NCI-H526 (cell line): Measurements from ENCODE around the gene KCNE4.
"Not testable (repeated sequence)": the region's sequence is repeated elsewhere in the genome, so short reads cannot be mapped to it uniquely, and the experiment has no call there.

Source experiments
- DNase-seq, 2 experiments: peaks; one replicate each; lab custom pipeline; 2025; lab: John Stamatoyannopoulos, UW

KCNE4 gene

DNA sequence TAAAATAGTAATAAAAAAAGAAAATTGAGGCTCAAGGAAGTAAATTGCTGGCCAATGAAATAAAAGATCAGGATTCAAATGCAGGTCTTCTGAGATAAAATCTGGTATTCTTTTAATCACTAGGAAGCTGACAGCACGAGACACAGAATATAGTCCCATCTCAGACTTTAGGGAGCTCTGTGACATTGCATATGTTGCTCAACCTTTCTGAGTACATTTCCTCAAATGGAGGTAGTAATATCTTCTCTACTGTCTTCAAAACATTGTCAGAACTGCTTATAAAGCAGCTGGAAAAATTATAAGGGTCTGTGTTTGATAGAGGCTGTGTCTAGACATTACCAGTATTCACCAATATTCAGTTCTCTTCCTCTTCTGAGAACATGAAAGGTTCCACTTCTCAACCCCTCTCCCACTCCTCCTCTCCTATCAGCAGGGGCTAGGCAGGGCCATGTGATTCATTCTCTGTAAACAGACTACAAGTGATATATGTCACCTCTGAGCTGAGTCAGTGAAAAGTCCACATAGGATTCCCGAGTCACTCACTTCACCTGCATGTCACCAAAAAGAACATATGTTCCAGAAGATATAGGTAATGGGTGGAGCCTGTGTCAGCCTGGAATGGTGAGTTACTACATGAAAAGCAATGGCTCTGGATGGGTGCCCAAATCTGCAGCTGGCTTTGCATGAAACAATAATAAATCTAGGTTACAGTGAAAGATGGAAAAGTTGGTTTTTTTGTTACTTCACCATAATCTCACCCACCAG lies 7.1 kb downstream of the KCNE4 start:
- DNase-seq, result no peak

DNA sequence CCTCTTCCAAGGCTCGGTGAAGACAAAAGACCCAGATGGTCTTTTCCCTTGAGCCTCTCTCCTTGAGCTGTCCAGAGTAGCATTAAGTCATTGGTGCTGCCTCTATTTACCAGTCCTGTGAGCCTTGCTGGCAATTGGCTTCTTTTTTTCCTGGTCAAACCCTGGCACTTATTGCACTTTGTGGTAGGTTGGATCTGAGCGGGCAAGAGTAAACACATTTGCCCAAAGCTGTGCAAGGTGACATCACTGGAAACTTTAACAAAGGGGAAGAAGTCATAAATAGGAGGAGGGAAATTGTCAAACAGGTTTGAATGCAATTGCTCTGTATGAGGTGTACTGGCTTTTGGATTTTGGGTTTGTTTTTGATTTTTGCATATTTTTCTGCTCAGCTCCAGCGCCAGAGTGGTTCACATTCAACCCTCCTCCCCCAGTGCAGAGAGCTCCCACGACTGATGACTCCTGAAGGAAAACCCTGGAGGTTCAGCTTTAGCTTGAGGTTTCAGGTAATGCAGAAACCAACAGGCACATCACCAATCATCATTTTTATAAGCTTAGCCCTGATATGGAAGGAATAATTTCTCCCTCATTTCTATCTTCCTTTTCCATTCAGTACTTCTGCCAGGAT lies 8.3 kb downstream of the KCNE4 start:
- no peak for DNase-seq

DNA sequence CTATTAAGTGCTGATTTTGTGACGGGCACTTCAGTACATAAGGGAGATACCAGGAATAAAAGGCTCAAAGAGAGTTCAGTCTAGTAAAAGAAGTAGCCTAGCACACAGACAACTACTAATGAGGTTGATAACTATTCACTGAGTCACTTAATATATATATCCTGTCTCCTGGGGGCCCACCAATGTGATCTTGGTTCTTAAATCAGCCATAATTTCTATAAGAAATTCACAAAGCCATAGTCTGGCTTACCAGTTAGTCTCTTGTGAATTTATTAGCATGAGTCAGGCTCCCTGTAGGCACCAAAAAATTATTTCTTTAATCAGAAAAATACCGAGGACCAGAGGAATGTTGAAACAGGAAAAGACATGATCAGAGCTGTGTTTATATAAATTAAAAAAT lies 10.4 kb downstream of the KCNE4 start:
- DNase-seq, result no peak

DNA sequence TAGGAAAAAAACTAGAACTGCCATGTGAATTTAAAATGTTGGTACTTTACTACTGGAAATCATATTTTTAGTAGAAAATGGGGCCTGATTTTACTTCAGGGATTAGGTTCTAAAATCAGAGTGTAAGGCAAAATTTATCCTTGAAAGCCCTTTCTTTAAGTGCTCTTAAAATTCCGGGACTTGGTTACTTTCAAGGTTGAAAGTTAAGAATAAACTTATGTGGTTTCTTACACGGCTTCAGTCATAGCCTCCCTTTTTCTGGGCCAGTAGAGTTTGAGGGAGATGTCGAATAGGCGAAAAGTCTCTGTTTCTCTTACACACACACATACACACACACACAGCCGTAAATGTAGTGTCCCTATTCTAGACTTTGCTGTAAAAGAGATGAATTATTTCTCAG lies 13.1 kb downstream of the KCNE4 start:
- DNase-seq, result no peak

DNA sequence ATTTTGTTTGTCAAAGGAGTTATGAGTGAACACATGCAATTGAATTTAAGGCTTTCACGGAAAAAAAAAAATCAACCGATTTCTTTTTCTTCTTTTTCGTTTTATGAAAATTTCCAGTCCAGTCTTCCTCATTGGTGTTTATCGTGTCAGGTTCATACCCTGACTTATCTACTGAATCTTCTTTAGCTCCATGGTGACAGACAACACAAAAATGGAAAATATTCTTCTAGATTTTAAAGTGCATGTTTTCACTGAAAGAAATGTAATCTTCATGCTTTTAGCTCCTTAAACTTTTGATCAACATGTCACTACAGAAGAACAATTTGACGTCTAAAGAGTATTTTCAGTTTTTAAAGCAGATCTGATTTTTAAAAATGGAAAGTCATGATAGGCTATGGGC lies 14.7 kb downstream of the KCNE4 start:
- DNase-seq, result no peak

DNA sequence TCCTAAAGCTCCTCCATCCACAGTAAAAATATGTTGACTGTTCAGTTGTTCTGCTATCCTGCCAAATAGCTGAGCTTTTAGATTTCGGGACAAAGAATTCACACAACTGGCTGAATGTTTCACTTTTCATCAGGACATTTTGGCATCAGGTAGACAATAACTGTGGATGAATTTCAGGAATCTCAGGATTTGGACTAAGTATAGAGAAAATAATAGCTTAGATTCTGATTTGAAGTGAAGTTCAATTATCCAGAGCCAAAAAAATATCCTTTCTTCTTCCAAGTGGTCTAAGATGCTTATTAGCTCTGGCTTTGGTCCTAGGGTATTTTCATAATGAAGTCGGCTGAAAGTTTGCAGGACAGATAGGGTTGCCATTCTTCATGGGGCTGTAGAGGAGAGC lies 16.1 kb downstream of the KCNE4 start:
- DNase-seq, result no peak

DNA sequence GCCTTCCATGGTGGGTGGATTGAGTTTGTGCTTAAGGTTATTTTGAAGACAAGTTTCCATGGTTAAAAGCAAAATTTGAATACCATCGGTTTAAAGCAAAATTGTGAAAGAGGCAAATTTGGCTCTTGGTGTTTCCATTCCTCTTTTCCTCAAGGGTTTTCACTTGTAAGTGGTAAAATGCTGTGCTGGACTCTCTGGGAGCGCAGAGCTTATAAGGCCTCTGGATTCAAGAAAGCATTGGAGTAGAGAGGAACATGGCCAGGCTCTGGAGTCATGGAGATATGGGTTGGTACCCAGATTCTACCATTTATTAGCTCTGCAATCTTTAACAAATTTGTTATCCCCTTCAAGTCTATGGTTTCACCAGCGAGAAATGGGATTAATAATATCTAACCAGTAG lies 17.5 kb downstream of the KCNE4 start:
- no peak for DNase-seq

DNA sequence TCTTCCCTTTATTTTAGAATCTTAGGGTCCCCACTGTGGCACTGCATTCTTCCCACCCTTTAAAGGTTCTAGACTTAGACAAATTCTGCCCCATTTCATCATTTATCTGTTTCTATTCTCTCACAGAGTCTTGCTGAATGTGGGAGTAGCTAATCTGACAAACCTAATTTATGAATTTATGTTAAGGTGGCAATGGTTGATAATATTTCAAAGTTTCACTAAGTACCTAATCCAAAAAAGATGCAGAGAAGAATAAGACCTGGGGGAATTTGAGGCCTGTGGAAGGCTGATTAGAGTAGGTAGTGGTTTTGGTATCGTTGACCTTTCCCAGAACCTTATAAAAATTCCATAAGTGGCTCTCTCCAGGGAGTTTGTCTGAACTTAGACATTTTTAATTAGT lies 18.0 kb downstream of the KCNE4 start:
- no peak for DNase-seq

DNA sequence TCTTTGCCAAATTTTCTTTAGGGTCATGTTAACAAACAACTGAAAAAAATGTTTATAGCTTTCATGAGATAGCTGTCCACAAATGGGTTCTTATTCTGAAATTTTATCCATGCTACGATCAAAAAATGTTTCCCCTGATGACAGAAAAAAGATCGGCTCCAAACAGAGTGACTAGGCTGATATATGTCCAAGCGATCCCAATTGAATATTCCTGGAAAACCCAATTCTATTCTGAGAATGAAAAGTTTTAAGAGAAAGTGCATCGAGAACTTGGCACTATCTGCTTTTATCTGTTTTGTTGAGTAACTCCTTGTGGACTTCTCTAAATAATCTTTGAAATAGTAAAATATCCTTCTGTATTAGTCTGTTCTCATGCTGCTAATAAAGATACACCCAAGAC lies 19.1 kb downstream of the KCNE4 start:
- no peak for DNase-seq

DNA sequence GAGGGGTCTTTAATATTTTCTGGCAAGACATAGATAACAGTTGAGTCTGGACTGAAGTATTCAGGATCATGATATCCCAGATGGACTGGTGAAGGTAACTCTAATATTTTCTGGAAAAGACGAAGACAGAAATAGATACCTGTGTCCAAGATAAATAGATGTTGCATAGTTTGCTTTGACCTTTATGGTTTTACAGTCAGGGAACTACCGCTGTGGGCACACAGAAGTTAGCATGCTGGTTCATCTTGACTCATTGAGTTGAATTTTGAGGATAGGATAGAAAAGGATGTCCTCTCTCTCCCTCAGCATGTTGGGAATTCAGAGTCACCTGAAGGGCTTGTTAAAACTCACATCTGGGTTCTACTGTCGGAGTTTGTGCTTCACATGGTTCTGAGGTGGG lies 20.8 kb downstream of the KCNE4 start:
- no peak for DNase-seq

DNA sequence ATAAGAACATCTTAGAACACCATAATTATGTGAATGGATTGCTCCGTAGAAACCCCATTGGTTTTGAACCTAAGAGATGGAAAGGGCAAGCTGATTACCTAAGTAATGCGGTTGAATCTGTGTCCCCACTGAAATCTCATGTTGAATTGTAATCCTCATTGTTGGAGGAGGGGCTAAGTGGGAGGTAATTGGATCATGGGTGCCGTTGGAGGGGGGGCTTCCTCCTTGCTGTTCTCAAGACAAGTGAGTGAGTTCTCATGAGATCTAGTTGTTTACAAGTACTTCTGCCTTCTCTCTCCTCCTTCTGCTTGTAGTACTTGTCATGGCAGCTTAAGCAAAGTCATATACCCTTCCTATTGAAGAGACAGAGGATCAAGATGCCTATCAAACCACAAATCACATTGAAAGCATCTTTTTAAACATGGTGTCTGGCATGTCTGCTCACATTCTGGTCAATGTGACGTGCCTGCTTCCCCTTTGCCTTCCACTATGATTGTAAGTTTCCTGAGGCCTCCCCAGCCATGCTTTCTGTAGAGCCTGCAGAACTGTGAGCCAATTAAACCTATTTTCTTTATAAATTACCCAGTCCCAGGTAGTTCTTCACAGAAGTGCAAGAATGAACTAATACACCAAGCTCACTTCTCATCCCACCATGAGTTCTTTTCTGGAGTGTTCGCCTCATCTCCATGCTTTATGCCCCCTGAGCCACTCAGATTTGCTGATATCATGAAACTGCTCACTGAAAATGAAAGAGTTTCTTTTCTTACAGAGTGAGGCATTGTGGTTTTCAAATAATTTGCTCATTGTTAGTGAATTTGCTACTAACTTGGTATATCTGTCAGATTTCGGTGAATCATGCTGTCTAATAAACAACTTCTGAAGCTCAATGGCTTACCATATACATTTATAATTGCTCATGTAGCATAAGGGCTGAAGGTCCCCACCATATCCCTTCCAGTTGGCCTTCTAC lies 23.6 kb downstream of the KCNE4 start:
- DNase-seq, result no peak

DNA sequence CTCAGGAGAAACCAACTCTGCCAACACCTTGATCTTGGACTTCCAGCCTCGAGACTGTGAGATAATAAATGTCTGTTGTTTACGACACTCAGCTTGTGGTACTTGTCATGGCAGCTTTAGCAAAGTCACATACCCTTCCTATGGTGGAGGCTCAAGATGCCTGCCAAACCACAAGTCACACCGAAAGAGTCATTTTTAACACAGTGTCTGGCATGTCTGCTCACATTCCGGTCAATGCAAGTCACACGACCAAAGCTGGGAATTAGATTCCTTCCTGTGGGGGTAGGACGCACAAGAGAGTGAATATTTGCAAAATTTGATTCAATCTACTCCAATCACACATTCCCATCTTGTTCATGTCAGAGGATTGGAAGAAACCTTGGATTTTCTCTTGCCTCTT lies 24.6 kb downstream of the KCNE4 start:
- DNase-seq, result no peak

DNA sequence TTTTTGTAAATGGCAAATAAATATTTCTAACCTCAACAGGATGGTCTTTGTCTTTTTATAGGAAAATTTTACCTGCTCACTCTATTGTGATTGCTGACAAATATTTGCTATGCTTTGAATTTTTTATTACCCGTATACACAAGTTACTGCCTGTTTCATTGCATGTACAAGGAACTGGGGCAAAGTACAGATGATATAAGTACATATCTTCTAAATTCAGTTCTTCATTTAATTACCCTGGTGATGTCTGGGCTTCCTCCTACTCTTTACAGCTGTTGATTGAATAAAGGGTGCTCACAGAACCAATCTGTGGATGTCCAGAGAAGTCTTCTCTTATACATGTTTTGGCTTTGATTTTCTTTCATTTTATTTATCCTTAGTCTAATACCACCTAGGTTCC lies 26.5 kb downstream of the KCNE4 start:
- no peak for DNase-seq

DNA sequence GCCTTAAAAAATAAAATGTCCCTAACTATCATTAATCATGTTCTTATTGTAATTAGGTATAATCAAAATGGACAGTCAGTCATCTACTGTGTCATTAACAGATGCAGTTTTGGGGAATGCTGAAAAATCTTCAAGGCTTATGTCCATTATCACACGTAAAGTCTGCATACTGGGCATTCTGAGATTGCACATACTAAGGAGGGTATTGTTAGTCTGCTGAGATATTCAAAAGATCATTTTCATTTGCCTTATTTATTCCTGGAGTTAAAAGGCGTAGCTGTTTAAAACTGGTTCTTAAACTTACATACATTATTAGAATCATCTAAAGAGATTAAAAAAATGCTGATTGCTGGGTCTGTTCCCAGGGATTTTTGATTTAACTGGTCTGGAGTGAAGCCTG lies 27.4 kb downstream of the KCNE4 start:
- DNase-seq, result no peak

DNA sequence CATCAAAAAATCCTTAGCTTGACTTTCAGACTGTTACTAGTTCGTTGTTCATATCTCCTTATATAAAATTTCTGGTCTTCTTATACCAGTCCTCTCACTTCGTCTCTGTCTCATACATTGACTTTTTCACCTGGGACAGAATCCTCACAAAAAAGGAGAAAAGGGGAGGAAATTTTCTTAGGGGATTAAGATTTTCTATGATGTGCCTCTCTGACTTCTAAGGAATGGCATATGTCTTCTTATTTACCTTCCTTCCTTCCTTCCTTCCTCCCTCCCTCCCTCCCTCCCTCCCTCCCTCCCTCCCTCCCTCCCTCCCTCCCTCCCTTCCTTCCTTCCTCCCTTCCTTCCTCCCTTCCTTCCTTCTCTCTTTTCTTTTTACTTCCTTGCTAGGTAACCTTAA lies 27.9 kb downstream of the KCNE4 start:
- DNase-seq, result no peak

DNA sequence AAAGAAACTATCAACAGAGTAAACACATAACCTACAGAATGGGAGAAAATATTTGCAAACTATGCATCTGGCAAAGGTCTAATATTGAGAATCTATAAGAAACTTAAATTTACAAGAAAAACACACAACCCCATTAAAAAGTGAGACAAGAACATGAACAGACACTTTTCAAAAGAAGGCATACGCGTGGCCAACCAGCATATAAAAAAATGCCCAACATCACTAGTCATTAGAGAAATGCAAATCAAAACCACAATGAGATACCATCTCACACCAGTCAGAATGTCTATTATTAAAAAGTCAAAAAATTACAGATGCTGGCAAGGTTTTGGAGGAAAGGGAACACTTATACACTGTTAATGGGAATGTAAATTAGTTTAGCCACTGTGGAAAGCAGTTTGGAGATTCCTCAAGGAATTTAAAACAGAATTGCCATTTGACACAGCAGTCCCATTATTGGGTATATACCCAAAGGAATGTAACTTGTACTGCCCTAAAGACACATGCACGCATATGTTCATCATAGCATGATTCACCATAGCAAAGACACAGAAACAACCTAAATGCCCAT lies 28.9 kb downstream of the KCNE4 start:
- not testable (repeated sequence) for DNase-seq

DNA sequence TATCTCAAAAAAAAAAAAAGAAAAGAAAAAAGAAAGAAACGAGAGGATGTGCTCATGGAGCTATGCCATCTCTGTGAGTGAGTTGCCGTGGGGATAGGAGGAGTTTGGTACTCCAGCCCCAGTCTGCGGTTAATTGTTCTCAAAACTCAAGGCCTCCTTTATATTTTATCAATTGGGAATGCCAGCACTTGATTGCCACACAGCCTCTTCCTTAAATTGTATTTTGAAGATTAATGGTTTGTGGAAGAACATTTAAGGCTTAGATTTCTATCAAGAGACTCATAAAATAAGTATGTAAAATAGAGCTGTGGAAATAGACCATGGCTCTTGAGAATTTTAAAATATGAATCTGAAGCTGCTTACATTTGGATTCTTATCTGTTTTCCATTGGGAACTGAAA lies 29.8 kb downstream of the KCNE4 start:
- DNase-seq, result no peak

DNA sequence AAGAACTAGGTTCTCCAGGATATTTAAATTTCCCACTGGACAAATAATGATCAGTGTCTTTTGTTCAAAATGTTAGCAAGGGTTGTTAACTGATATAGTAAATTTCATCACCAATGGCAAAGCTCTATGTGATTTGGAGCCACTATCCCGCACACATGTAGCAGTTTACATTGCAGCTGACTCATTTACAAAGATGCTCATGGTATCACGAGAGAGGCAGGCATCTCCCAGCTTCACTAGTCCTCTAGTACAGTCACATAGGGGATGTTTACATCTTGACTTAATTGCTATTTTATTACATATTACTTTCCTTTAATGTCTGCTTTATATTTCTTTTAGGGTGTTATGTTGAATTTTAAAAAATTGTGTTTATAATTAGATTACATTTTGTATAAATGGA lies 30.7 kb downstream of the KCNE4 start:
- DNase-seq, result no peak

DNA sequence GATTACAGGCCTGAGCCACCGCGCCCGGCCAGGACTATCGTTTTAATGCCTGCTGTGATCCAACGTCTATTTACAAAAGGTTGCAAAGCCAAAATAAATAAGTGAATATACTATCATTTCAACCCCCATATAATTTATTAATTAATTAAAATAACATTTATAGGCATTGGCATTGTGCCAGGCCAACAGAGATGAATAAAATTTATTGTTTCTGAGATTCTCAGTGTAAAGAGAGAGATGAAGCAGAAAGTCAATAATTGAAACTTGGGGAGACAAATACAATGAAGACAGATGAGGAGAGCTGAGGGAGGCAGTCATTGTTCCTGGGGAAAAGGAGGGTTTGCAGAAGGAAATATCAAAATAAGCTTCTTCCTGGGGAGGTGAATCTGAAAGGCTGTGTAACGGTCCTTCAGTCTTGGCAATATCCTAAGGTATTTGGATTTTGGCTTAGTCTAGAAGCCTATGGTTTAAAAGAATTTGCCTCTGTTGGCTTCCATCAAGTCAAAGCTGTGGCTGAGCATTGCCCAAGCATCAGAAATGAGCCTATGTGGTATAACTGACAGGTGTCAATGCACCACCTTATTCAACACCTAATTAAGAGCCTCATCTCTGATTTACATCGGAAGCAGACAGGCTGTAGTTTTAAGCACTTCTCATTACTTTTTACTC lies 31.5 kb downstream of the KCNE4 start:
- no peak for DNase-seq

DNA sequence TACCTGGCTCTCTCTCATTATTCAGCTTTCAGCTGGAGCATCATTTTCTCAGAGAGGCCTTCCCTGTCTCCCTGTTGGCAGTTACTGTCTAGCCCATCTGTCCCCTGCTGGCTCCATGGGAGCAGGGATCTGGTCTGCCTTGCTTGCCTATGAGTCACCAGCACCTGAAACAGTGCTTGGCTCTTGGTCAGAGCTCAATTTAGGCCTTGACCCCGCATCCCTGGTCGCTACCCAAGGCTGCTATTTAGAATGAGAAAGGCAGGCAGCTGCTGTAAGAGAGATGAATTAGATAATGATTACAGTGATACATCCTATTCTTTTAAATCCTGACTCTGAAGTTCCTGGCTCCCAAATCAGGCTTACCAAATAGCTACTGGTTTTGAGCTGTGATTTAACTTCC lies 32.9 kb downstream of the KCNE4 start:
- no peak for DNase-seq

DNA sequence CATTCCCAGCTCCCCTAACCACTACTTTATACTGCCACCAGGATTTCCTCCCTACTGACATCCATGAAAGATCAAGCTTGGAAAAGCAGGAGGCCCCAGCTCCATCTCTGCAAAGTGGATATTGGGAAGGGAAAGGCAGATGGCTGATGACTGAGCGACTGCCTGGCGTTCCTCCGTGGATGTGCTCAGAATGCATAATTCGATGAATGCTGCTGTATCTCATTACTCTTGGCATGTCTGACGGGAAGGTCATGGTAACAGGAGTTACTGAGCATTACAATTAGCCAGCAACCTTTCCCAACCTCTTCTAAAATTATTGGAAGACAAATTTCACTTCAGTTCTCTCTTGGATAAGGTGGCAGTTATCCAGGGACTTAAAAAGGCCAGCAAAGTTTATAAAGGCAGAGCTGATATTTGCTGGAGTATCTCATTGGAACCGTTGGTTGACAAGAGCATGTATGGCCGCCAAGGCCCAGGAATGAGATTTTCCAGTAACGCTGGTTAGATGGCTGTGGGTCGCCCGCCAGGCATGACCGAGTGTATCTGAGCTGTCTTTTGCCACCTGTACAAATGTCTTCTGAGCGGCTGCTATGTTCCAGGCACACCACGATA lies 34.5 kb downstream of the KCNE4 start:
- DNase-seq, result no peak

DNA sequence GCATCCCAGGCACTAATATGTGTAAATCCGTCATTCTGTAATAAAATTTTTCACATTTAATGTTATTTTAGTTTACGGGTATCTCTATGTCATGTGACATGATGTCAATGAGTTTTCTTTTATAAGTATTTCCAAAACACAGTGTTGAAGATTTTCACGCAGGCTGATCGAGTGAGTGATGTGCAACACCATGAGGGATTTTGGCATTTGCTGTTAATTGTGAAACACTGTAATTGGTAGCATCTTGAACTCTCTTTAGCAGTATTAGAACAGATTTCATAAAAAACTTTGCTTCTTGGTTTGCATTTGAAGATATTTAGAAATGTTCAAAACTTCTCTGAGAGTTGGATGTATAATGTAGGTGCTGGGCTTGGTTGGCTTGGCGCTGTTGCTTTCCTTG lies 35.5 kb downstream of the KCNE4 start:
- DNase-seq, result no peak
